Tibial nerve (tissue), 4 donors: ENCODE results near the gene PRKAG1. TPM values are rescaled to one million over a fixed set of nuclear protein-coding genes. Genes with fewer than 3 reads are reported as not detected.

Experiments
- DNase-seq, 2 donors: peaks; one replicate each; pipeline ENCODE4 v3.0.0-alpha.2; 2019; ENCODE audit warnings: low spot score in 2 of 2
- H3K27ac ChIP-seq, 4 donors: fragments of 200-600 bp; sonication (generic) in 3 of 4; one replicate each; pipeline ENCODE4 v1.5.1; 2017 to 2019; ENCODE audit warnings: mild to moderate bottlenecking in 1 of 4
- H3K27me3 ChIP-seq, 2 donors: fragments of 200-600 bp; sonication (generic) in 1 of 2; one replicate each; pipeline versions ENCODE4 v1.5.1 to v1.6.0; 2017 to 2019
- H3K36me3 ChIP-seq, 3 donors: fragments of 200-600 bp; sonication (generic); one replicate each; pipeline ENCODE4 v1.5.1; 2018 to 2019
- H3K4me1 ChIP-seq, 4 donors: fragments of 200-600 bp; sonication (generic) in 3 of 4; one replicate each; pipeline ENCODE4 v1.5.1; 2017 to 2019
- H3K4me3 ChIP-seq, 4 donors: fragments of 200-600 bp; sonication (generic) in 3 of 4; one replicate each; pipeline ENCODE4 v1.5.1; 2017 to 2019; ENCODE audit warnings: mild to moderate bottlenecking in 1 of 4, moderate library complexity in 1 of 4
- H3K9me3 ChIP-seq, 4 donors: fragments of 200-600 bp; sonication (generic) in 3 of 4; one replicate each; pipeline ENCODE4 v1.5.1; 2017 to 2019
- EP300 ChIP-seq, 2 donors: sonication (generic); formaldehyde crosslinking; IDR thresholded peaks; one replicate each; pipeline ENCODE4 v1.6.1; 2017; ENCODE audit warnings: antibody characterized with exemption in 2 of 2, mild to moderate bottlenecking in 1 of 2
- POLR2A ChIP-seq, 2 donors: fragments of 450-650 bp; IDR thresholded peaks; one replicate each; pipeline ENCODE4 v1.6.1; 2017; ENCODE audit warnings: antibody characterized with exemption in 2 of 2, mild to moderate bottlenecking in 2 of 2, moderate library complexity in 2 of 2
- WGBS, 2 donors: methylation state at CpG; one replicate each; pipeline ENCODE4 v1.1.5; 2018; 5-methylcytosine and 5-hydroxymethylcytosine counted together
- total RNA-seq, 4 donors: library from RNA; depleted of rRNA; stranded (reverse); fragments of >200 nt; gene quantifications; one replicate each; pipeline ENCODE4 v1.1.0, GENCODE V29; 2016
- TF ChIP-seq, protein P1 (sequence below), 5 experiments: fragments of 200-600 bp in 3 of 5; fragments of 450-650 bp in 2 of 5; sonication (generic) in 3 of 5; IDR thresholded peaks; one replicate each; pipeline ENCODE4 v1.5.1; 2016 to 2019; ENCODE audit warnings: antibody characterized with exemption in 5 of 5, mild to moderate bottlenecking in 3 of 5, moderate library complexity in 2 of 5

PRKAG1 gene
- total RNA-seq, 4 donors from 2014 or later = 40.6 to 60.7 (median 46.1) TPM

DNA sequence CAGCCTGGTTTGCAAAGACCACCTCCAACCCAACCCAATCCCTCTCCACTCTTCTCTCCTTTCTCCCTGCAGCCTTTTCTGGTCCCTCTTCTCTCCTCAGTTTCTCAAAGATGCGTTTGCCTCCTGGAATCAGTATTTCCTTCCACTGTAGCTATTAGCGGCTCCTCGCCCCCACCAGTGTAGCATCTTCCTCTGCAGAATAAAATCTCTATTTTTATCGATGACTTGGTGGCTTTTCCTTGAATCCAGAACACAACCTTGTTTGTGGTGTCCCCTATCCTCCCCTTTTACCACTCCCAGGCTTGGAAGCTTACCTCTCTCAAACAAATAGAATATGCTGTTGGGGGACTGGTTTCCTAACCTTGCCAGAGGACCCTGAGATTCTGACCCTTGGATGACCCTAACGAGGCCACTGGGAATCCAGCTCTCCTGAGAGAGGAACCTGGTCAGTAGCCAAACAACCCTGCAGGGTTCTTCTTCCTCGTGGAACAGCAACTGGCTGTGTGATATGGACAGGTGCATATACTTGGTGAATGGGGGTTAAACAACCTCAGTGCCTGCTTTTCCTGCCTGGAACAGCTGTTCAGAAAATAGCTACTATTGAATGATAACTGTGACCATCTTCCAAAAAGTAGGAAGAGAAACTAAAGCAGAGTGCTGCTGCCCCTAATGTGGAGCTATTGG, 36.0 kb downstream of the PRKAG1 start:
- Histone ChIP-seq H3K27me3 (peaks cover 2 to 100% of the 10 kb centered on the region in 2 donors), H3K4me3 (no peak overlapping the region), H3K4me1 (peaks cover 0 to 41% (median 35%) of the 10 kb centered on the region in 4 donors), H3K9me3 (no peaks in the 10 kb centered on the region), H3K27ac (no peak overlapping the region), H3K36me3 (no peaks in the 10 kb centered on the region)
- TF ChIP-seq POLR2A (IDR thresholded peaks at IDR 0.05) (no peak), EP300 (IDR thresholded peaks at IDR 0.05) (no peak)
- TF ChIP-seq, protein P1, sequence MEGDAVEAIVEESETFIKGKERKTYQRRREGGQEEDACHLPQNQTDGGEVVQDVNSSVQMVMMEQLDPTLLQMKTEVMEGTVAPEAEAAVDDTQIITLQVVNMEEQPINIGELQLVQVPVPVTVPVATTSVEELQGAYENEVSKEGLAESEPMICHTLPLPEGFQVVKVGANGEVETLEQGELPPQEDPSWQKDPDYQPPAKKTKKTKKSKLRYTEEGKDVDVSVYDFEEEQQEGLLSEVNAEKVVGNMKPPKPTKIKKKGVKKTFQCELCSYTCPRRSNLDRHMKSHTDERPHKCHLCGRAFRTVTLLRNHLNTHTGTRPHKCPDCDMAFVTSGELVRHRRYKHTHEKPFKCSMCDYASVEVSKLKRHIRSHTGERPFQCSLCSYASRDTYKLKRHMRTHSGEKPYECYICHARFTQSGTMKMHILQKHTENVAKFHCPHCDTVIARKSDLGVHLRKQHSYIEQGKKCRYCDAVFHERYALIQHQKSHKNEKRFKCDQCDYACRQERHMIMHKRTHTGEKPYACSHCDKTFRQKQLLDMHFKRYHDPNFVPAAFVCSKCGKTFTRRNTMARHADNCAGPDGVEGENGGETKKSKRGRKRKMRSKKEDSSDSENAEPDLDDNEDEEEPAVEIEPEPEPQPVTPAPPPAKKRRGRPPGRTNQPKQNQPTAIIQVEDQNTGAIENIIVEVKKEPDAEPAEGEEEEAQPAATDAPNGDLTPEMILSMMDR (IDR thresholded peaks at IDR 0.05) = no peak
- 53 to 59% methylated on average over 6 of the region's 6 CpGs for WGBS, 2 donors
- DNase-seq = no peak

GRCh38 chr12:48981757-48982157, 36.8 kb downstream of the PRKAG1 start:
- Histone ChIP-seq H3K4me1 (peaks cover 0 to 41% (median 35%) of the 10 kb centered on the region in 4 donors), H3K27me3 (peaks cover 2 to 100% of the 10 kb centered on the region in 2 donors), H3K27ac (no peak overlapping the region), H3K36me3 (no peaks in the 10 kb centered on the region), H3K4me3 (no peak overlapping the region), H3K9me3 (no peaks in the 10 kb centered on the region)
- WGBS, 2 donors = 28% methylated on average over 13 of the region's 13 CpGs
- TF ChIP-seq, protein P1 (IDR thresholded peaks at IDR 0.05) = no peak
- no peak for TF ChIP-seq EP300 (IDR thresholded peaks at IDR 0.05)
- no peak for TF ChIP-seq POLR2A (IDR thresholded peaks at IDR 0.05)
- DNase-seq = no peak

- H3K4me3 ChIP-seq = peak overlapping the region in 2 of 4 donors; percentile 35 to 40
- no peaks in the 10 kb centered on the region for H3K9me3 ChIP-seq
- peaks cover 2 to 100% of the 10 kb centered on the region in 2 donors for H3K27me3 ChIP-seq
- DNase-seq = no peak
- no peaks in the 10 kb centered on the region for H3K36me3 ChIP-seq
- WGBS, 2 donors = 2 to 5% methylated on average over 47 to 56 of the region's 91 CpGs
- no peak for TF ChIP-seq POLR2A (IDR thresholded peaks at IDR 0.05)
- TF ChIP-seq, protein P1 (IDR thresholded peaks at IDR 0.05) = no peak
- TF ChIP-seq EP300 (IDR thresholded peaks at IDR 0.05) = no peak
- peaks cover 0 to 41% (median 35%) of the 10 kb centered on the region in 4 donors for H3K4me1 ChIP-seq
- no peak overlapping the region for H3K27ac ChIP-seq
Observed at GRCh38 chr12:48980953-48981756, 37.4 kb downstream of the PRKAG1 start.

- Histone ChIP-seq H3K9me3 (no peaks in the 10 kb centered on the region), H3K36me3 (no peaks in the 10 kb centered on the region), H3K4me3 (peak overlapping the region in 3 of 4 donors; percentile 16 to 40 (median 35)), H3K27ac (peak overlapping the region in 1 of 4 donors; percentile 8), H3K4me1 (peaks cover 0 to 41% (median 35%) of the 10 kb centered on the region in 4 donors), H3K27me3 (peaks cover 2 to 100% of the 10 kb centered on the region in 2 donors)
- WGBS, 2 donors = 3% methylated on average over 24 to 27 of the region's 46 CpGs
- DNase-seq = no peak
- TF ChIP-seq EP300 (IDR thresholded peaks at IDR 0.05) (no peak), POLR2A (IDR thresholded peaks at IDR 0.05) (no peak)
- TF ChIP-seq, protein P1 (IDR thresholded peaks at IDR 0.05) = no peak
Observed at GRCh38 chr12:48980389-48980952, 38.1 kb downstream of the PRKAG1 start.
